ENCODE measurements around the gene SPON1. TPM values are rescaled to one million over a fixed set of nuclear protein-coding genes. Genes with fewer than 3 reads are reported as not detected.
"Not testable (repeated sequence)": the region's sequence is repeated elsewhere in the genome, so short reads cannot be mapped to it uniquely, and the experiment has no call there.

The SPON1 gene
- total RNA-seq, 1 experiment from 2014 or later = not detected

- H3K9me3 ChIP-seq = no peaks in the 10 kb centered on the region
- no peaks in the 10 kb centered on the region for H3K27me3 ChIP-seq
- no peak overlapping the region for H3K4me3 ChIP-seq
- DNase-seq = no peak
- no peaks in the 10 kb centered on the region for H3K36me3 ChIP-seq
Measured at GRCh38 chr11:14001597-14001996, 39.1 kb downstream of the SPON1 start.

GRCh38 chr11:14007566-14007965, 45.0 kb downstream of the SPON1 start:
- DNase-seq = no peak
- no peaks in the 10 kb centered on the region for H3K9me3 ChIP-seq

GRCh38 chr11:14010665-14011064, 48.1 kb downstream of the SPON1 start:
- Histone ChIP-seq H3K27me3 (no peaks in the 10 kb centered on the region), H3K9me3 (no peaks in the 10 kb centered on the region), H3K4me3 (no peak overlapping the region), H3K36me3 (no peaks in the 10 kb centered on the region)
- DNase-seq = no peak

More at GRCh38 chr11:14007566-14007965, 45.0 kb downstream of the SPON1 start:
- no peak overlapping the region for H3K4me3 ChIP-seq
- no peaks in the 10 kb centered on the region for H3K27me3 ChIP-seq
- no peaks in the 10 kb centered on the region for H3K36me3 ChIP-seq

GRCh38 chr11:14012846-14013245, 50.3 kb downstream of the SPON1 start:
- no peaks in the 10 kb centered on the region for H3K9me3 ChIP-seq
- no peaks in the 10 kb centered on the region for H3K27me3 ChIP-seq
- H3K4me3 ChIP-seq = no peak overlapping the region
- DNase-seq = no peak
- H3K36me3 ChIP-seq = no peaks in the 10 kb centered on the region

GRCh38 chr11:14015711-14016110, 53.2 kb downstream of the SPON1 start:
- DNase-seq = peak; percentile 43
- Histone ChIP-seq H3K27me3 (no peaks in the 10 kb centered on the region), H3K4me3 (no peak overlapping the region), H3K36me3 (no peaks in the 10 kb centered on the region), H3K9me3 (no peaks in the 10 kb centered on the region)

- DNase-seq = no peak
Measured at GRCh38 chr11:14018441-14018840, 55.9 kb downstream of the SPON1 start.

GRCh38 chr11:14021738-14022137, 59.2 kb downstream of the SPON1 start:
- no peak for DNase-seq
- H3K27me3 ChIP-seq = no peaks in the 10 kb centered on the region
- H3K4me3 ChIP-seq = no peak overlapping the region
- H3K36me3 ChIP-seq = no peaks in the 10 kb centered on the region
- no peaks in the 10 kb centered on the region for H3K9me3 ChIP-seq

More at GRCh38 chr11:14018441-14018840, 55.9 kb downstream of the SPON1 start:
- H3K36me3 ChIP-seq = no peaks in the 10 kb centered on the region
- H3K4me3 ChIP-seq = no peak overlapping the region
- no peaks in the 10 kb centered on the region for H3K27me3 ChIP-seq
- no peaks in the 10 kb centered on the region for H3K9me3 ChIP-seq

- no peak for DNase-seq
- Histone ChIP-seq H3K27me3 (no peaks in the 10 kb centered on the region), H3K9me3 (no peaks in the 10 kb centered on the region), H3K4me3 (no peak overlapping the region), H3K36me3 (no peaks in the 10 kb centered on the region)
Measured at GRCh38 chr11:14022251-14022650, 59.7 kb downstream of the SPON1 start.

- no peak for DNase-seq
- Histone ChIP-seq H3K36me3 (no peaks in the 10 kb centered on the region), H3K27me3 (no peaks in the 10 kb centered on the region; the same call in 1 of the 2 replicates), H3K9me3 (no peaks in the 10 kb centered on the region), H3K4me3 (no peak overlapping the region)
Measured at GRCh38 chr11:14022821-14023220, 60.3 kb downstream of the SPON1 start.

- Histone ChIP-seq H3K4me3 (no peak overlapping the region), H3K36me3 (no peaks in the 10 kb centered on the region), H3K27me3 (no peaks in the 10 kb centered on the region; the same call in 1 of the 2 replicates), H3K9me3 (no peaks in the 10 kb centered on the region)
- DNase-seq = no peak
Measured at GRCh38 chr11:14026961-14027360, 64.4 kb downstream of the SPON1 start.

GRCh38 chr11:14027525-14027924, 65.0 kb downstream of the SPON1 start:
- H3K4me3 ChIP-seq = no peak overlapping the region
- H3K27me3 ChIP-seq = no peaks in the 10 kb centered on the region; the same call in 1 of the 2 replicates
- no peaks in the 10 kb centered on the region for H3K9me3 ChIP-seq

GRCh38 chr11:14029440-14029839, 66.9 kb downstream of the SPON1 start:
- no peak for DNase-seq
- no peaks in the 10 kb centered on the region for H3K9me3 ChIP-seq

More at GRCh38 chr11:14027525-14027924, 65.0 kb downstream of the SPON1 start:
- no peak for DNase-seq
- H3K36me3 ChIP-seq = no peaks in the 10 kb centered on the region

GRCh38 chr11:14029971-14030920, 67.7 kb downstream of the SPON1 start:
- no peaks in the 10 kb centered on the region for H3K36me3 ChIP-seq
- H3K9me3 ChIP-seq = no peaks in the 10 kb centered on the region
- no peak overlapping the region for H3K4me3 ChIP-seq
- no peaks in the 10 kb centered on the region; the same call in 1 of the 2 replicates for H3K27me3 ChIP-seq
- peak; percentile 89 for DNase-seq

More at GRCh38 chr11:14029440-14029839, 66.9 kb downstream of the SPON1 start:
- H3K4me3 ChIP-seq = no peak overlapping the region
- H3K27me3 ChIP-seq = no peaks in the 10 kb centered on the region; the same call in 1 of the 2 replicates
- H3K36me3 ChIP-seq = no peaks in the 10 kb centered on the region

GRCh38 chr11:14035526-14035925, 73.0 kb downstream of the SPON1 start:
- not testable (repeated sequence) for DNase-seq, H3K9me3 ChIP-seq, H3K27me3 ChIP-seq, H3K4me3 ChIP-seq, H3K36me3 ChIP-seq

- no peaks in the 10 kb centered on the region for H3K36me3 ChIP-seq
- no peak for DNase-seq
- 0 out of 2 replicates have a peak, but pooled peaks cover 2% of the 10 kb centered on the region for H3K27me3 ChIP-seq
- H3K9me3 ChIP-seq = no peaks in the 10 kb centered on the region
- no peak overlapping the region for H3K4me3 ChIP-seq
Measured at GRCh38 chr11:14036469-14036868, 73.9 kb downstream of the SPON1 start.

GRCh38 chr11:14041040-14041439, 78.5 kb downstream of the SPON1 start:
- Histone ChIP-seq H3K36me3 (no peaks in the 10 kb centered on the region), H3K9me3 (no peaks in the 10 kb centered on the region), H3K4me3 (no peak overlapping the region), H3K27me3 (0 out of 2 replicates have a peak, but pooled peaks cover 2% of the 10 kb centered on the region)
- DNase-seq = no peak

GRCh38 chr11:14041565-14041964, 79.0 kb downstream of the SPON1 start:
- Histone ChIP-seq H3K27me3 (0 out of 2 replicates have a peak, but pooled peaks cover 2% of the 10 kb centered on the region), H3K9me3 (no peaks in the 10 kb centered on the region), H3K36me3 (no peaks in the 10 kb centered on the region), H3K4me3 (no peak overlapping the region)
- DNase-seq = no peak
